Stimulated activated CD8-positive, alpha-beta memory T cell treated with anti-CD3 and anti-CD28 coated beads, Interleukin-15, amount 100 ng/mL, for 4 hours (primary cell): ENCODE measurements around the gene VAMP3.
"Not testable (repeated sequence)": the region's sequence is repeated elsewhere in the genome, so short reads cannot be mapped to it uniquely, and the experiment has no call there.

Experiments
- DNase-seq, 2 donors: peaks; one replicate each; pipeline ENCODE4 v3.0.0-alpha.2; 2020; ENCODE audit warnings: low read depth in 2 of 2

The VAMP3 gene

DNA sequence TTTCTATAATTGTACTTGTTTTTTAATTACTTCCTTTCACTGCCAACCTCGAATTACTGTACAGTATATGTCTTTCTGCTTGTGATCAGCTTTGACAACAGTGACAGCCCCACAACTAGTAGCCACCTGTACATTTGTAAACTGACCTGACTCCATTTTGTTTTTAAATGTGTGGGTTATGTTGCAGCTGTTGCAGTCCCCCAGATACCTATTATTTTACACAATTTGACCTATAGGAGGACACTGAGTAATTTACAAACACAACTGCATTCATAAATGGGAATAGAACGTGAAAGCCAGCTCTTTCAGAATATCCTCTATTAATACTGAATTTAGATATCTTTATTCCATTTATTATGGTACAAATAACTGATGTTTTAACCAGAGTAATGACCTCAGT is 2.5 kb upstream of the VAMP3 start:
- no peak for DNase-seq

DNA sequence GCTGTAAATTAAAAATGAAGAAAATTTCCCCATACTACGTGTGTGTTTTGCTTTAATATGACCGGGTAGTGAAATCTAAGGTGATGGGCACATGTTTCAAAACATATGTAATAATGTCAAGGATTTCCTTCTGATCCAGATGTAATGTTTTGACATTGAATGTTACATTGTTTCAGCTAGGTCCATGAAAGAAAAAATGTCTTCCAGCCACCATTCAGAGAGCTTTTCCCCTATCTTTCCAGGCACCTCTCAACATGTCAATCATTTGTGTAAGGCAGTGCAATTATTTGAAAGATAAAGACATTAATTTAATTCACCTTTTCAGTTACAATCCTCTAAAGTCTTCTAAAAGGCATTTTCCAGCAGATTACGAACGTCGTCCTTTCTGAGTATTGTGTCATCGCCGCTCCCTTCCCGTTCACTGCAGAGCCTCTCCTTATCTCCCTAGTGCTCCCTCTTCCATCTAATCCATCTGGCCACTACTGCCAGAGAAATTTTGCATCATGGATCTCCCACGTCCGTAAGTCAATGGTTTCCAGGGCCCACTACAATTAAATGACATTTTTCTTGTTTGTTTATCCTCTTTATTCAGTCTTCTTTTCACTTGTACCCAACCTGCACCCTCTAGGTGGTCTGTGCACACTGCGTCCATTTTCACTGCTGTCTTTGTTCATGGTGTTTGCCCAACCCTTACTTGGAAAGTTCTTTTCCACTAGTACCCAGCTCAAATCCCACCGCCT is 1.3 kb upstream of the VAMP3 start:
- no peak for DNase-seq

DNA sequence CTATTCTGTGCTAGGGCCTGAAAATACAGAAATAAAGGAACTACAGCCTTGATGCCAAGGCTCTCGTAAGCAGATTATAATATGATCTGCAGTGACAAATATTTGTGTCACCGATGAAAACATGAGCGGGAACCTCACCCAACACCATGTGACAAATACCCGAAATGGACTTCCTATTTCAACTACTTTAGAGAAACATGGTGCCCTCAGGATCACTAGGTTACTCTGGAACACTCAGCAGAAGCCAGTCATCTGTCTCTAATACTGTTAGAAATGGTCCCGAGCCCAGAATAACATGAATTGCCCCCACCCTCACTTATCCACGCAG is 463 bp upstream of the VAMP3 start:
- DNase-seq: no peak

DNA sequence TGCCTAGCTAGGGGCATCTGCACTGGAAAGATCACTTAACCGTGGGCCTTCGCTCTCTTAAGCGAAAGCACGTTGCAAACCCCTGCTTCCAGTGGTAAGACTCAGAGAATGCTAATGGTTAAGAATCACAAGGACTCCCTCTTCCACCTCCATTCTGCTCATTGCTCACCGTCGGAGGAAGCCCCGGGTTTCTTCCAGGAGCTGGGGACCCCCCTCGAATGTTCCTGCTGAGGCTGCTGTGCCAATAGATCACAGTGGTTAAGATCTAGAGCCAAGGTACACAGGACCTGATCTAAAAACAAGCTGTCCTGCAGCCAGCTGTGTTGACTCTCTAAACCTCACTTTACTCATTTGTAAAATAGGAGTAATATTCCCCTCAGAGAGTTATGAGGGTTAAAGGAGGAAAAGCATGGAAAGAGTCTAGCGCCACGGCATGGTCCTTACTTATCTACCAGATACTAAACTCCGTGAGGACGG is 765 bp downstream of the VAMP3 start:
- no peak for DNase-seq

DNA sequence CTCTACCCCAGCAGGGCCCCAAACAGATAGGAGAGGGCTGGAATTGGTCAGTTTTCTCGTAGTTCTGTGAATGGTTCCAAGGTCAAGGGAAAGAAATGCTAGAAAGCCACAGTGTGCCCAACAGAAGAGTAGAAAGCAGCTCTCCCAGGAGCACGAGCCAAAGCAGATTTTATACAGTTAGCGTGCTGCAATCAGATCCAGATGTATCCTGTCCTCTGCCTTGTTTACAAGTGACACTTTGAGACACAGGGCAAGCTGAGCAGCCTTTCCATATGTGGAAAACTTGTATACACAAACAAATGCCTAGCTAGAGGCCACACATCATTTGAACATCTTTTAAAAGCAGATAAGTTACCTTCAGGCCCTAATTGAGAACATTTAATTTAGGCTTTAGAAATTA is 6.5 kb downstream of the VAMP3 start:
- no peak for DNase-seq

DNA sequence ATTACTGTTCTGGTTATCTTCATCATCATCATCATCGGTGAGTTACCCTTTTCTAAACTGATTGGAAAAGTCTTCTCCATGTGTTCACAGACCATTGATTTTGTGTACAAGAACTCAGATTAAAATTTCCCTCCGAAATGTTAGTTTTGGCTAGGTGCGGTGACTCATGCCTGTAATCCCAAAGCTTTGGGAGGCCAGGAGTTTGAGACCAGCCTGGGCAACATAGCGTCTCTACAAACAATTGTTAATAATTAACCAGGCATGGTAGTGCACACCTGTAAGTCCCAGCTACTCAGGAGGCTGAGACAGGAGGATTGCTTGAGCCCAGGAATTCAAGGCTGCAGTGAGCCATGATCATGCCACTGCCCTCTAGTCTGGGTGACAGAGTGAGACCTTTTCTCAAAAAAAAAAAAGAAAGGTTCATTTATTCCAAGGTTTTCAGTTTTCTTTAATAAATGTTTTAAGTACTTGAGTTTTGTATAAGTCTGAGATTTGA is 7.1 kb downstream of the VAMP3 start:
- DNase-seq: no peak

DNA sequence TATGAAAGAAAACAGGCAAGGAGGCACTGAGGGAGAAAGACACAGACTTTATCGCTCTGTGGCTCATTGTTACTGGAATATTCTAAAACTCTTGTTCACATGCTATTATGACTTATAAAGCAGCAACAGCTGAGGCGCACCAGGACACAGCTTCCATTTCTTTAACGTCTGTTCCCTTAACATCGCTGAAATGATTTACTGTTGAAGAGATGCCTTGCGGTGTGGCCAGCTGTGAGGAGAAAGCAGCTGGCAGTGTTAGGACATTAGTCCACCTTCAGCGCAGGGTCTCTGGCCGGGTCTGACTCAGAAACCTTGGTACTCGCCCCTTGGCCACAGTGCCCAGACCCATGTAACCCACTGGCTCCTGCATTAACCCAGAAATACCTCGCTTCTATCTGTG is 9.9 kb downstream of the VAMP3 start:
- no peak for DNase-seq

DNA sequence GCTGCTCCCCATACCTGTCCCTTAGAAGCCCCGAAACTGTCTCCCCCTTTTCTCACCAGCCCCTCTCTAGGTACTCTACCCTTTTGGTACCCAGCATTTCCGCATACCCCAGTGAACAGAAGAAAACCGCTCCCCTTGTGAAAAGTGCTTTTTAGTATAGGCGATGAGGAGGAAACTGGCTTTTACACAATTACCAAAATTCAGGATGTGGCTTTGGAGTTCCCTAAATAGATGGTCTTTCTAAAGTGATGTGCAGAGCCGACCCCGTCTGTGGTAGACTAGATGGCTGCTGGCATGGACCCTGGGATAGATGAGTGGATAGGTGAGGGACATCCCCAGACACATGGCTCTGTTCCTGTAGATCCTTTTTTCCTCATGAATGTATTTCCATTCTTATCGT is 10.4 kb downstream of the VAMP3 start:
- DNase-seq: no peak

DNA sequence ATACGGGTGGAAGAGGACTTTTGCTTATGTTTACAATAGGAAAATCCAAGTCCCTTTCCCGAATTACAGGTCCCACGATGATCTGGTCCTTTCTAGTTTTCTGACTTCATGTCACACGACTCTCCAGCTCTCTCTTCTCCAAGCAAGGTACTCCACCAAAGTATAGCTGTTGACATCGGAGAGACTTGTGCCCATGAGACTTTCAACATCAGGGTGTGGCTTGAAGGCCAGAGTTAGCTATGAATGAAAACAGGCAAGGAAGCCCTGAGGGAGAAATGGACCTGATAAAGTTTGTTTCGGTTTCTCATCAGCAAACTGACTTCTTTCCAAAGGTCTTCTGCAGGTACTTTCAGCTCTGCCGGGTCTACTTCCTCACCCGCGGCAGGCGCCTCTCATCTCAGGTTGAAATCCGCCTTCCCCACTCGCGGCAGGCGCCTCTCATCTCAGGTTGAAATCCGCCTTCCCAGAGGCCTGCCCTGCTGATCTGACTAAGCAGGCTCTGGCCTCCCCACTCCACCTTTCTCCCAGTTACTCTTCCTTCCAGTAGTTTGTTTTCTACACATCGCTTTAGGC is 10.9 kb downstream of the VAMP3 start:
- no peak for DNase-seq

DNA sequence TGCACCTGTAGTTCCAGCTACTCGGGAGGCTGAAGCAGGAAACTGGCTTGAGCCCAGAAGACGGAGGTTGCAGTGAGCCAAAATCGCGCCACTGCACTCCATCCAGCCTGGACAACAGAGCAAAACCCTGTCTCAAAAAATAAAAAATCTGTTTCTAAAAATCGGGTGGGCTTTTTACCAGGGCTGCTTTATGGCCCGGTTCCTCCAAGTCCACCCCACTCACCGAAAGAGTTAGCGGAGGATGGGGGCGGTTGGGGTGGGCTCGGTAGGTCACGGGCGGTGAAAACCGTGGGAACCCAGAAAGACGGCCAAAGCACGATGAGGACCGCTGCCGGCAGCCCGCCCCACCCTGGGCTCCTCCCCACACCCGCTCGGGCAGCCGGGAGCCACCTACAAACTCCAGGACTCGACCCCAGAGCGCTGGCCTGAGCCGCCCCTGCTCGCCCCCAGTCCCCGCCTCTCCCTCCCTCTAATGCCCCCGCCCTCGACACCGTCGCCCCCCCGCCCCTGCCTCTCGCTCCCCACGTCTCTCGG is 12.1 kb downstream of the VAMP3 start:
- no peak for DNase-seq

DNA sequence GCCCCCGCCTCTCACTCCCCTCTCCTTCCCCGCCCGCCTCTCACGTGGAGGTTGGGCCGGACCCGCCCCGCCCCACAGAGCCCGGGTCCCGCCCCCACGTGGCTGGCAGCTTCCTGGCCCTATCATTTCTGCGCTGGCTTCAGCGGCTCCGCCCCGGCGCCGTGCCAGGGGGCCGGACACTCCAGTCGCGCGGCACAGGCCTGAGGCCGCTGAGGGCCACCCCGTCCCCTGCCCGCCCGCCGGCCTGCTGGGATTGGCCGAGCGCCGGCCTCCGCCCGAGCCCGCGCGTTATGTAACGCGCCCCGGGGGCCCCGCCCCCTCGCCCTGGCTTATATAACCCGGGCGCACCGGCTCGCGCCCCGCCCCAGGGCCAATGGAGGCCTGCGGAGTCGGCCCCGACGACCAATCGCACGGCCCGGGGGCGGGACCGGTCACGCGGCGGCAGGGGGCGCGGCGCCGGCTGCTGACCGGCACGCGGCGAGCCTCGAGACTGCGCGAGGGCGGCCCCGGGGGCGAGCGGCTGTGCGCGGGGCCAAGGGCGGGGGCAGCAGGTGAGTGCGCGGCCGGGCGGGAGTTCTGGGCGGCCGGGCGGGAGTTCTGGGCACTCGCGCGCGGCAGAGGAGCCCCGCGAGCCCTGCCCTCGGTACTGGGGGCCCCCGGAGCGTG is 12.9 kb downstream of the VAMP3 start, which contains the start of gene PER3:
Gene PER3, plus strand, starts transcription at position 466 of the 666 bp plus-strand sequence. CDS start 587 bp downstream, outside the sequence.
- DNase-seq: peak; percentile 77 to 88

DNA sequence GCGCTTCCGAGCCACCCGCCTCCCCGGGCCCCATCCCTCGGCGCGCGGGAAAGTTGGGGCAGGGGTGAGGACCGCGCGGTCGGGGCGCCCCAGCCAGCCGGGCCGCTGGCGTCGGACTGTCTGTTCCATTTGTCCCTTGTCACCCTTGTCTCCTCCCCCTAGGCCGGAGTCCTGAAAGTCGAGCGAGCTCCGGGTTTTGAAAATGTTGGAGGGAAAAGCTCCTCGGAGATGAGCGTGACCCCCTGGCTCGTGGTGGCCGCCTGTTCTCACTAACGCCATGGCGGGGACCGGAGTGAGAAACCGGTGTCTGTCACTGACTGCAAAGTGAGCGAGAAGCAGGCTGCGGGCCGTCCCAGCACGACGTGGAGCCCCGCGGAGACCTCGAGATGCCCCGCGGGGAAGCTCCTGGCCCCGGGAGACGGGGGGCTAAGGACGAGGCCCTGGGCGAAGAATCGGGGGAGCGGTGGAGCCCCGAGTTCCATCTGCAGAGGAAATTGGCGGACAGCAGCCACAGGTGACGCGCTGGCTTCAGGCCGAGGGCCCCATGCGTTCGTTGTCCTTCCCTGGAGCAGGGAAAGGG is 13.5 kb downstream of the VAMP3 start:
- no peak for DNase-seq

DNA sequence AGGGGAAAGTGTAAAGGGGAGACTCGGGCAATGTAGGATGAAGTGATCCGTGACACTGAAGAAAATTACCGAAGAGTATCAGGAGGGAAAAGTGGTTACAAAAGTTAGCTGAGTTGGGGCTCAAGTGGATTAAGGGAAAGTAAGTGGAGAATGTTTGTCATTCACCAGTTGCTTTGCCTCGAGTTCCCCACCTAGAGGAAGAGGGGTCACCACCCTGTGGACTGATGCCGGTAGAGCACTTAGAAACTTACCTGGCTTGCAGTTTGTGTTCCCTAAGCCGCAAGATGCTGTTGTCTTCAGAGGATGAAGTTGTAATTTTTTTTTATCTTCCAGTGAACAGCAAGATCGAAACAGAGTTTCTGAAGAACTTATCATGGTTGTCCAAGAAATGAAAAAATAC is 14.0 kb downstream of the VAMP3 start:
- no peak for DNase-seq

DNA sequence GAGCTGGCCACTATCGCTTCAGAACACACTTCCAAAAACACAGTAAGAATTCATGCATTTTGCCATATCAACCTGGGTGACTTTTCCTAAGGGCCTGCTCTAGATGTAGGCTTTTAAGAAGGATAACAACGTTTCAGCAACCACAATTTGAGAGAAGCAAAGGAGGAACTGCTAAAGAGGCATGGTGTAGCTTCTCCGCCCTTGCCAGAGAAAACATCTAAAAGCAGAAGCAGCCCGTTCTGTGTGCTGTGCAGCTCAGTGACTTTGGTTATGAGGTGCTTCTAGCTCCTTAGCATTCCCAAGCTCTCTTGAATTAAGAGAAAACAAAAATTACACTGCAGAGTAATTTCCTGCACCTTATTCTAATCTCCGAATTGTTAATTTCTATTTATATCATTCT is 15.7 kb downstream of the VAMP3 start:
- DNase-seq: no peak

DNA sequence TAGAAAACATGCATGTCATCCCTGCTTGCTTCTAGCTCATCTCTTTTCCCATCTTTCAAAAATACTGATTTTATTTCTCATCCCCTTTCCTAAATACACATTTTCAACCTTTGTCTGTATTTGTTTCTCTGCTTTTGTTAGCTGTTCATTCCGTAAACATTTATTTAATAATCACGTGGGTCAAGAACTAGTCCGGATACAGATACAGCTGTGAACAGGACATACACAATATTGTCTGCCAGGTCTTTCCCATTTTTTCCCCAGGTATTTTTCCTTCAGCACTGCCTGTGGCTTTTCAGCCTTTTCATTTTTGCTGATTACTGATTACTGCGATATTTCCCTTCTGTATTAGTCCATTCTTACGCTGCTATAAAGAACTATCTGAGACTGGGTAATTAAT is 18.7 kb downstream of the VAMP3 start:
- DNase-seq: no peak

DNA sequence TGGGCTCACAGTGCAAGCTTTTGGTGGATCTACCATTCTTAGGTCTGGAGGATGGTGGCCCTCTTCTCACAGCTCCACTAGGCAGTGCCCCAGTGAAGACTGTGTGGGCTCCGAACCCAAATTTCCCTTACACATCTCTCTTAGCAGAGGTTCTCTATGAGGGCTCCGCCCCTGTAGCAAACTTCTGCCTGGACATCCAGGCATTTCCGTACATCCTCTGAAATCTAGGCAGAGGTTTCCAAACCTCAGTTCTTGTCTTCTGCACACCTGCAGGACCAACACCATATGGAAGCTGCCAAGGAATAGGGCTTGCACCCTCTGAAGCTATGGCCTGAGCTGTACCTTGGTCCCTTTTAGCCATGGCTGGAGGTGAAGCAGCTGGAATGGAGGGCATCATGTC is 19.9 kb downstream of the VAMP3 start:
- DNase-seq: not testable (repeated sequence)

DNA sequence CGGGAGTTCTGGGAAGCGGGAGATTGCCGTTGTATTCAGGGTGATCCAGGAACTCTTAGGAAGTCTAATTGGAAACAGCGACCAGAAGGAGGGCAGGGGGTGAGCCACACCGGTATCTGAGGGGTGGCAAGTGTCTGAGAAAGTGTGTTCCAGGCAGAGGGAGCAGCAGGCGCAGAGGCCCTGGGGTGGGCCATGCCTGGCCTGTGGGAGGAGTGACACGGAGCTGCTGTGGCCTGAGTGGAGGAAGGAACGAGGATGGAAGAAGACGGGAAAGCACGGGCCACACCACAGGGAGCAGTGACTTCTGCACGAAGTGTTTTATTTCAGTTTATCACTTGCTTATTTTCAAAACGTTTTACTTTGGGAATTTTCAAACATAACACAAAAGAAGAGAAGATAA is 24.3 kb downstream of the VAMP3 start:
- DNase-seq: no peak

DNA sequence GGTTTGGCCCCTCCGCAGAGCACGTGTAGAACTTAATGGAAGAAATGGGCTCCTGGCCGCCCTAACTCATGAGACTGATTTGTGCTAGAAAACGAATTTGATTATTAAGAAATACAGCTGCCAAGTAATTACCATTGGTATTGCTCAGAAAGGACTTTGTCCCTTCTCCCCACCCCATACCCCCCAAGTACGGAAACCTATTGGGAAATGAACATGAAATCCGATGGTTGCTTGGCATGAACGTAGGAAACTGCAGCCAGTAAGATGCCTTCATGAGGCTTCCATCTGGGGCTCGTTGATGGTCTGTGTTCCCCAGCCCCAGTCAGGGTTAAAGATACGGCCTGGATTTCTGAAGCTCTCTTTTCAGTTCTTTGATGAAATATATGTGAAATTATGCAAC is 34.4 kb downstream of the VAMP3 start:
- no peak for DNase-seq

DNA sequence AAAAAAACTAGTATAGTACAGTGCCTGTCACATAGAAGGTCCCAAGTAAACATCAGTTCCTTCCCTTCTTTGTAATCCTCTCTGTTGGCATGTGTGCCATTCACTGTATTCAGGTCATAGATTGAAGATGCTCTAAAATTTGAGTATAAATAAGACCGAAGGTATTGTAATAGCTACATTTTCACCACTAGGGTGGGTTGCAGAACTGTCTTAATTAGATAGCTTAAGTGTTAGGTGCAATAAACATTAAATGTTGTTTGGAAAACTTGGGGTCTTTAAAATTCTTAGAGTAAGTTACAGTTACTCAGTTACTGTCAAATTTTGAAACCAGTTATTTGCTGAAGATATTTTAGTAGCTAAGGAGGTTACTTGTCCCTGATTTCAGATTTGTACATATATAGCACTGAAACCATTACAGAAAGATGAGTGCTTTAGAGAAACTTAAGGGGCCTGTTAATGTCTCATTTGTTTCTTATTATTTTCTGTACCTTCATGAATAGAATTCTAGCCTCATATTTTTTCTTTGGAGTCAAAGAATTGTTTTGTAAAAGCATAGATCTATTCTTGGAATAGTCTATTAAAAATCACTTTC is 37.3 kb downstream of the VAMP3 start:
- no peak for DNase-seq

DNA sequence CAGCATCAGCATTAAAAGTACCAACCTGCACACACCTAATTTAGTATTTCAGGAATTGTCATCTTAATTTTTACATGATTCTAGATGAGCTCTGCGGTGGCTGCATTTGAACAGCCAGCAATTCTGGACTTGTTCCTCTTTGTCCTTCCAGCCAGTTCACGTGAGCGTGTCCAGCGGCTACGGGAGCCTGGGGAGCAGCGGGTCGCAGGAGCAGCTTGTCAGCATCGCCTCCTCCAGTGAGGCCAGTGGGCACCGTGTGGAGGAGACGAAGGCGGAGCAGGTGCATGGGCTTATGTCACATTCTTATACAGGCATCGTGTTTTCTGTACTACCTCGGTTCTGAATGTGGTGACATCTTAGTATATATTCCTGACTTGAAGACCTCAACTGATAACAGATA is 38.6 kb downstream of the VAMP3 start:
- DNase-seq: no peak

DNA sequence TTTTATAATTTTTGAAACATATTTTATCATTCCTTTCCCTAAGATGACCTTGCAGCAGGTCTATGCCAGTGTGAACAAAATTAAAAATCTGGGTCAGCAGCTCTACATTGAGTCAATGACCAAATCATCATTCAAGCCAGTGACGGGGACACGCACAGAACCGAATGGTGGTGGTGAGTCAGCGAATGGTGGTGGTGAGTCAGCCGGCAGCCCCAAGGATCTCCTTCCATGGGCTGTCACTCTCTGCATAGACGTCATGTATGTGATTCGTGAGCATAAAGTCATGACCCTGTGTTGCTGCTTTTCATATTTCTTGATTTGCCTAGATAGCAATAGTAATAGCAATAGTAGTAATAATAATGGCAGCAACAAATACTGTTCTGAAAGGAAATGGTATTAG is 39.3 kb downstream of the VAMP3 start:
- peak in 1 of 2 donors; percentile 1 for DNase-seq

DNA sequence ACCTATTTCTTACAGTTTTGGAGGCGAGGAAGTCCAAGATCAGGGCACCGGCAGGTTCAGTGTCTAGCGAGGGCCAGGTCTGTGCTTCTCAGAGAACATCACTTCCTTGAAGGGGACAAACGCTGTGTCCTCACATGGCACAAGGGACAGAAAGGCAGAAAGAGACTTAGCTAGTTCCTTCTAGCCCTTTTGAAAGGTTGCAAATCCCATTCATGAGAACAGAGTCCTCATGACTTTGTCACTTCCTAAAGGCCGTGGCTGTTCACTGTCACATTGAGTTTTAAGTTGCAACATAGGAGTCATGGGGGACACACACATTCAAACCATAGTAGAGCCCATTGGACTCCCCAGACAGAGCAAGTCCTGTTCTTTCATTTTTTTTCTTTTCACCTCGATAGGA is 40.4 kb downstream of the VAMP3 start:
- no peak for DNase-seq
